SKM-1 (cell line): ENCODE data around the gene SEMA4D.
"Not testable (repeated sequence)": the region's sequence is repeated elsewhere in the genome, so short reads cannot be mapped to it uniquely, and the experiment has no call there.

Experiments
- DNase-seq: peaks from one replicate; lab custom pipeline; 2025; ENCODE audit not compliant: unreplicated experiment; lab: John Stamatoyannopoulos, UW

SEMA4D gene

GRCh38 chr9:89374176-89374575 lies 123.7 kb downstream of the SEMA4D start:
- DNase-seq: no peak

- no peak for DNase-seq
These were observed 124.9 kb downstream of the SEMA4D start for GRCh38 chr9:89372979-89373378.

GRCh38 chr9:89372230-89372816 lies 125.6 kb downstream of the SEMA4D start:
- DNase-seq: no peak

GRCh38 chr9:89371791-89372190 lies 126.1 kb downstream of the SEMA4D start:
- DNase-seq: not testable (repeated sequence)

GRCh38 chr9:89370593-89370992 lies 127.3 kb downstream of the SEMA4D start:
- DNase-seq: no peak

GRCh38 chr9:89368978-89369377 lies 128.9 kb downstream of the SEMA4D start:
- no peak for DNase-seq

- DNase-seq: no peak
These were observed 129.4 kb downstream of the SEMA4D start for GRCh38 chr9:89368550-89368949.

- DNase-seq: no peak
These were observed 130.0 kb downstream of the SEMA4D start for GRCh38 chr9:89367726-89368437.

- no peak for DNase-seq
These were observed 130.6 kb downstream of the SEMA4D start for GRCh38 chr9:89367281-89367680.

- no peak for DNase-seq
These were observed 131.2 kb downstream of the SEMA4D start for GRCh38 chr9:89366711-89367110.

GRCh38 chr9:89365532-89365912 lies 132.4 kb downstream of the SEMA4D start:
- DNase-seq: no peak

- no peak for DNase-seq
These were observed 133.0 kb downstream of the SEMA4D start for GRCh38 chr9:89364666-89365531.

- no peak for DNase-seq
These were observed 133.8 kb downstream of the SEMA4D start for GRCh38 chr9:89363921-89364665.

GRCh38 chr9:89363311-89363670 lies 134.6 kb downstream of the SEMA4D start:
- no peak for DNase-seq

GRCh38 chr9:89362647-89363310 lies 135.1 kb downstream of the SEMA4D start:
- no peak for DNase-seq

GRCh38 chr9:89361816-89362646 lies 135.9 kb downstream of the SEMA4D start:
- no peak for DNase-seq

GRCh38 chr9:89361031-89361430 lies 136.9 kb downstream of the SEMA4D start:
- no peak for DNase-seq

GRCh38 chr9:89360465-89360864 lies 137.4 kb downstream of the SEMA4D start:
- no peak for DNase-seq

GRCh38 chr9:89359751-89360261 lies 138.1 kb downstream of the SEMA4D start:
- no peak for DNase-seq

- no peak for DNase-seq
These were observed 138.9 kb downstream of the SEMA4D start for GRCh38 chr9:89358985-89359384.
